GM18867 (cell line): Measurements from ENCODE around the gene SPARCL1.
"Not testable (repeated sequence)": the region's sequence is repeated elsewhere in the genome, so short reads cannot be mapped to it uniquely, and the experiment has no call there.

Experiments used
- ATAC-seq: cut with Tn5 transposase; IDR thresholded peaks from one replicate; pipeline ENCODE4 v1.9.1; 2021; ENCODE audit warnings: mild to moderate bottlenecking, moderate library complexity; ENCODE audit not compliant: unreplicated experiment

The SPARCL1 gene

DNA sequence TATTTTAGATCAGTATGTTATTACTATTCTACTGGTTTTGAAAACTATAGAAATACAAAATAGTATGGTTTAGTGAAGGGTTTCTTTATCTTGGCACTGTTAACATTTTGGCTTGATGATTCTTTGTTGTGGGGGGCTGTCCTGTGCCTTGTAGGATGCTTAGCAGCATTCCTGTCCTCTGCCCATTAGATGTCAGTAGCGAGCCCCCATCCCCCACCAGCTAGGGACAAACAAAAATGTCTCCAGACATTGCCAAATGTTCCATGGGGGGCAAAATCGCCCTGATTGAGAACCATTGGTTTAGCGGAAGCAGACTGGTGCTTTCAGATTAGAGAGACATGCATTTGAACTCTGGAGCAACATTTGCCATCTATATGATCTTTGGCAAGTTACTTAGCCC lies 23.3 kb downstream of the SPARCL1 start:
- ATAC-seq = no peak

DNA sequence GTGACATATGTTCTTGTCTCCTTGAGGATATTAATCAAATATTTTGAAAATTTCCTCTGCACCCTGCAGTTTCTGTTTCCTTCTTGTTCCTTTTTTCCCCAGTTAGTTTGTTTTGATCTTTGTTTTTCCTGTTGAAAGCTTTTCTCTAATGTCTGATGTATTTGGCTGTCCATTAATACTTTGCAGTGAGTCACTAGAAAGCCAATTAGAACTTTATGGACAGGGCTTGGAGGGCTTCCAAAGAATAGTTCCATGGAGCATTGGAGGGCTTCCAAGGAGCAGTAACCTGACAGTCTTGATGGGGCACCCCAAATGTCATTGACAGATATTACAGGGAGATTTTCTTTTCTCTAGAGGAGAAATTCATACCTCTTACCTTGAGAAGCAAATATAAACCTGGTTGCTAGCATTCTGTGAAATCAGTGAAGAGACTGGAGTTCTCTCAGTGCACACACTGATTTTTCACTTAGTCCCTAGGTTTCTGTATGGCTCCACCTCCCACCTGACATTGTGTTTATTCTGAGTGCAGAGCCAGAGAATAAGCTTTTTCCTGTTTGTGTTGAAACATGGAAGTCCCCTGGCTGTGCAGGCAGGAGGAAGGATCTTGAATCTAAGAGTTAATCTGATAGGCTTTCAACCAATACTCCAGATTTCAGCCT lies 26.5 kb downstream of the SPARCL1 start:
- no peak for ATAC-seq

- peak; percentile 40 for ATAC-seq
Observed at GRCh38 chr4:87500092-87500462, 29.1 kb downstream of the SPARCL1 start.

GRCh38 chr4:87499403-87500091 lies 29.6 kb downstream of the SPARCL1 start:
- peak; percentile 73 for ATAC-seq

DNA sequence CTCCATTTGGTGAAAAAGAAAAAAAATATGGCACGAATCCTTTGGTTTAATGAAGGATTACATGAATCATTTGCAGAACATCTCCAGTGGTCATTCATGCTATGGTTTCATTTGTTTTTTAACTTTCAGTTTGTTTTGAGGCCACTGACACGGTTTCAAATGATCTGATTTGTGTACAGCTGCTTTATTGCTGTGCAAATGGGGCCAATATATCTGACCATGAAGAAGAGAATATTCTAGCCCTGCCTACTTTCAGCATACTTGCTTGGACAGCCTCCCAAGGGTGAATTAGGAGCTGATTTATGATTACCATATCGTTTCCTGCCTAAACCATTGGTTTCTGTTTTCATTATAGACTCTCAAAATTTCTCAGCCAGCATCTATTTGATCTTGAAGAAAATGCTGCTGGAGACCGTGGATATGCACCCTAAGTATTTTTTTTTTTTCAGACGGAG lies 30.7 kb downstream of the SPARCL1 start:
- peak; percentile 60 for ATAC-seq

DNA sequence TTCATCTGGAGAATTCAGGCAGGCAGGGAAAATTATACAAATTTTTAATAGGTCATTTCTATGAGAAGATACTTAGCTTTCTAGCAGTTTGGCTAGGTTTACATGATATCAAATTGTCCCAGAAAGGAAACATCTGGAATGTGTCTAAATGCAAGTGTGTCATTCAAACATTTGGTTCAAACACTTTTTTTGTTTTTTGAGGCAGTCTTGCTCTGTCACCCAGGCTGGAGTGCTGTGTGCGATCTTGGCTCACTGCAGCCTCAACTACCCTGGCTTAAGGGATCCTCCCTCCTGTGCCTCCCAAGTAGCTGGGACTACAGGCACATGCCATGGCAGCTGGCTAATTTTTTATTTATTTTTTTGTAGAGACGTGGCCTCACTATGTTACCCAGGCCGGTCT lies 31.6 kb downstream of the SPARCL1 start:
- ATAC-seq = no peak

GRCh38 chr4:87497159-87497558 lies 32.0 kb downstream of the SPARCL1 start:
- ATAC-seq = no peak

DNA sequence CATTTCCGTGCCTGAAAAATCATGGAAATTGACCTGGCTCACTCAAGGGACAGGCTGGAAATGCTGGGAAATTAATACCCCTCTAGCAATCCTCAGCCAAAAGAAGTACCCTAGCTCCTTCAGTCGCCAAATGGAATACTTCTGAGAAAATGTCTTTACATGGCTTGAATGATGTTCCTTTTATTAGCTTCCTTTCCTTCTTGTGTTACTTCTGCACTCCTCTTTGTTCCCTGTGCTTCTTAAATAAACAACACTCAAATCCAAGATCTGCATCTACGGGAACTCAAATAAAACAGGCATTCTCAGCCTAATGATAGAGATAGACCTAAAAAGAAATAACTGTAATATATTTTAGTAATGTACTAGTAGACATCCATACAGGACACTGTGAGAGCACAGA lies 36.1 kb downstream of the SPARCL1 start:
- no peak for ATAC-seq

- ATAC-seq = not testable (repeated sequence)
Observed at GRCh38 chr4:87491851-87492250, 37.3 kb downstream of the SPARCL1 start.

DNA sequence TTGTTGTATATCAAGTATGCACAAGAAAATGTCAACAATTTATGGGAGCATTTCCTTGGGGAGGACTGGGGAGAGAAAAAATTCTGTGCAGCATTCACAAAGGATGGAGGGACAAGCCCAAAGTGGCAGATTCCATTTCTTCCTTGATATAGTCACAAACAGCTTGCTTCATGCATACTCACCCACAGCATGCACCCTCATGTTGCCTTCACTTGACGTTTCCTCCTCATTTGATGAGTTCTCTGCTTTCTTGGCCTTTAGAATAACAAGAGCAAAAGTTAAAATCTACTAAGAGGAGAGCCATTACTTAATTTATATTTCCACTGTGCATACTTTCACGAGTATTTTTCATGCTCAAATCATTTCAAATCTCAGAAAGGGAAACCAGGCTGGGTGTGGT lies 37.7 kb downstream of the SPARCL1 start:
- ATAC-seq = no peak

DNA sequence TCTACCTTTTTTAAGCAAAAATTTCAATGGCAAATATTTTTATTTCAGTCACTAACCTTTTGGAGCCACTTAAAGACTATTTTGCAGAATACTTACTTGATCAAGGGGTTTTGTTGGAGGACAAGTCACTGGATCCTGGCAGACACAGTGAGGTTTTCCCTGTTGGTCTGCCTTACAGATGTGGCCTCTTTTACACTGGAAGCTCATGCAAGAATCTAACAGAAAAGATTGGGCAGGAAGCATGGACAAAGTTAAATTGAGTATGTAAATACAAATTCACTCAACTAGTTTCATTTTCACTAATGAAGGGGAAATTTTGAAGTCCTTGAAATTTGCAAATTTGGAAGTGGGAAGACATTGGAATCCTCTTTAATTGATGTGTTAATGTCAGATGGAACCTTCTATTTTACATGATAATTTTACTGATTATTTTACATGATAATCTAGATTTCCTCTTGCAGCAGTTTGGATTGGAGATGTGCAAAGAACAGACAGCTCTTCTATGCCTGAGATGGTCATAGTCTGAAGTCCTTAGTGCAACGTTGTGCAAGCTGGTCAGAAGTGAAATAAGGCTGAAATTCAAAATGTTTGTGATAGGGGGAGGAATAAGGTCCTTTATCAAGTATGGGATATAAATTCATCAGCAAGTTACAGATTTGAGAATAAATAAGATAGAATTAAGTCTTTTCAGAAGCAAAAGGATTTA lies 38.4 kb downstream of the SPARCL1 start:
- no peak for ATAC-seq

DNA sequence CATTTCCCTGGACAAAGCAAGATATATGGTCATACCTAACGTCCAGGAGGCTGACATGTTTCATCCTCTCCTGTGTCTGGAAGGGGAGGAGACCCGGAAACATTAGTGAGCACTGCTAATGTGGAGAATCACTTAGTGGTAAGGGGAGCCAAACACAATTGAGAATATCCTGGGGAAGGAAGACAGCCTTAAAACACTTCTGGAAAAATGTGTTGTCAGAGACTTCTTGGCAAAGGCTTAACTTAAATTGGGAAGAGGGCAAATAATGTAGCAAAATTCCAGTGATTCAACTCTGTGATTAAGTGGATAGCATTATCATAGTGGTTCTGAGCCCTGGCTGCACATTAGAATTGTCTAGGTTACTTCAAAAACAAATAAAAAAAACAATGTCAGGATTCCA lies 39.5 kb downstream of the SPARCL1 start:
- no peak for ATAC-seq

DNA sequence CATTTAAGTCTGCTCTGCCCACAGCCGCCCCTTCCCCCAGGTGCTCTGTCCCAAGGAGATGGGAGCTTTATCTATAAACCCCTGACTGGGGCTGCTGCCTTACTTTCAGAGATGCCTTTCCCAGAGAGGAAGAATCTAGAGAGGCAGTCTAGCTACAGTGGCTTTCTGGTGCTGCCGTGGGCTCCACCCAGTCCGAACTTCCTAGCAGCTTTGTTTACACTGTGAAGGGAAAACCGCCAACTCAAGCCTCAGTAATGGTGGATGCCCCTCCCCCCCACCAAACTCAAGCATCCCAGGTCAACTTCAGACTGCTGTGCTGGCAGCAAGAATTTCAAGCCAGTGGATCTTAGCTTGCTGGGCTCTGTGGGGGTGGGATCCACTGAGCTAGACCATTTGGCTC lies 40.5 kb downstream of the SPARCL1 start:
- not testable (repeated sequence) for ATAC-seq

- not testable (repeated sequence) for ATAC-seq
Observed at GRCh38 chr4:87483247-87483646, 45.9 kb downstream of the SPARCL1 start.

DNA sequence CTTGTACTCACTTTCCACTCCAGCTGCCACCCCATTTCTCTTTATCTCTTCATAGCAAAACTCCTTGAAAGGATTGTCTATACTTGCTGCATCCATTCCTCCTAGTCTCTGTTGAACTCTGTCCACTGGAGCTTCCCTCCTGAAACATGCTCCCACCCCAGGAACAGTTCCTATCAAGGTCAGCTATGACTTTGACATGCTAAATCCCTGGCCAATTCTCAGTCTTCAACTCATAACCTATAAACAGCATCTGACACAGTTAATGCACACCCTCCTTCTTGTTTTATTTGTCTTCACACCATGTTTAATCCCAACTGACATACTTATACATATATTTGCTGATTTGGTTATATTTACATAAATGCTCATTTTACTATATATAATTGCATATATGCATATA lies 47.8 kb downstream of the SPARCL1 start:
- no peak for ATAC-seq

DNA sequence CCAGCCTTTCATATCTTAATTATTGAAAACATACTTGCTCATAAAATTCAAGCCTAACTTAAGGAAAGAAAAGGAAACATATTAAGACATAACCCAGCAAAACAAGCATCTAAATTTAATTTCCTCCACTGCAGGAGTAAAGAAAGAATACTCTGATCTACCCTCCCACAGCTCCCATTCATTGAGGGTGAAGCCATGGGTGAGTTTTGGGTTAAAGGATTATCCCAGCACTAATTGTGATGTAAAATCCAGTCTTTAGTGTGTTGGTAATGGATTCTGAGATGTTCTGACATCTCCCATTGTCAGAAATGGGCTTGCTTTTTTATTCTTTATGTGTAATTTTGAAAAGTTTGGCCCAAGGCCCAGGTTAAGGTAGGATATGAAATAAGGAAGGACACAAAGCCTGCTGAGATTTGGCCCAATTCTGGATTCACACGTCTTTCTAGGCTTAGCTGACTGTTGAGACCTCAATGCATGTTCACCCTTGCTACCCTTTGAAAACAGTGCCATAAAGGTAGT lies 50.4 kb downstream of the SPARCL1 start:
- no peak for ATAC-seq

GRCh38 chr4:87476934-87477333 lies 52.2 kb downstream of the SPARCL1 start:
- ATAC-seq = no peak

DNA sequence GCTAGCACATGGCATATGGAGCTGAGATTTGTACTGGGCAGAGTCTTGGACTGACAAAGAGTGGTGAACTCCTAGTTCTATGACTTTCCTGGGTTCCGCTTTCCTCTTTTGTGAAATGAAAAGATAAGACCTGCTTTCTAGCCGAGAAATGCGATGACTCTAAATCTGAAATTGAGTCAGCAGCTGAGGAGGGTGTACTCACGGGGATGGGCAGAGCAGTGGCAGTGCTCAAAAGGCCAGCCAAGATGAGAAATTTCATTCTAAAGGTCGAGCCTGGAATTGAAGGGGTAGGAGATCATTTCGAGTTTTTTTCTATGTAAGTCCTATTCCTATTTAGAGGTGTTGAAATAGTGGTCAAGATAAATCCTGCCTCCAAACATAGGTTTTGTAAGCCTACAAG lies 59.8 kb downstream of the SPARCL1 start:
- ATAC-seq = peak; percentile 58

- peak; percentile 59 for ATAC-seq
Observed at GRCh38 chr4:87465739-87466366, 63.3 kb downstream of the SPARCL1 start.

- ATAC-seq = no peak
Observed at GRCh38 chr4:87462102-87462501, 67.1 kb downstream of the SPARCL1 start.

DNA sequence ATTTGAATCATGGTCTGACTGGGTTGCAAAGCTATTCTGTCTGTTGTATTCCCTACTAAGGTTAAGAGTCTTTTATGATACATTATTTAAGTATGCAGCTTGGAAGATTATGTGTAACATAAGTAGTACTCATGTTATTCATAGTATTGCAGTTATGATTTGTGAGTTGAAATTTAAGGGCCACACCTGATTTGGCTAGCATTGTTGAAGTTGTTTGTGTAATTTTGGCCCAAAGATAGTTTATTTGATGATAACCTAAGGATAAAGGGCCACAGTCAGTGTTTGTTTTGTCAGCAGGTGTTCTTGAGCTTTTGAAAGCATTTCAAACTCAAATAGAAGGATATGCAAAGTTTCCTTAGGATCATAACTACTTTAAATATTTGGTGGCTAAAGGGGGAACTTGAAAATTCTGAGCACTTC lies 67.9 kb downstream of the SPARCL1 start:
- peak; percentile 50 for ATAC-seq
